Lower leg skin (tissue), 3 donors: ENCODE measurements around the gene ROR1.

Source experiments
- POLR2A ChIP-seq, 2 donors: fragments of 450-650 bp; IDR thresholded peaks; one replicate each; pipeline ENCODE4 v1.6.1; 2016 to 2017; ENCODE audit warnings: antibody characterized with exemption in 2 of 2, mild to moderate bottlenecking in 1 of 2, moderate library complexity in 1 of 2
- TF ChIP-seq, protein P1 (sequence below), 3 donors: fragments of 450-650 bp; IDR thresholded peaks; one replicate each; pipeline ENCODE4 v1.5.1; 2016; ENCODE audit warnings: antibody characterized with exemption in 3 of 3, mild to moderate bottlenecking in 3 of 3, moderate library complexity in 2 of 3

DNA sequence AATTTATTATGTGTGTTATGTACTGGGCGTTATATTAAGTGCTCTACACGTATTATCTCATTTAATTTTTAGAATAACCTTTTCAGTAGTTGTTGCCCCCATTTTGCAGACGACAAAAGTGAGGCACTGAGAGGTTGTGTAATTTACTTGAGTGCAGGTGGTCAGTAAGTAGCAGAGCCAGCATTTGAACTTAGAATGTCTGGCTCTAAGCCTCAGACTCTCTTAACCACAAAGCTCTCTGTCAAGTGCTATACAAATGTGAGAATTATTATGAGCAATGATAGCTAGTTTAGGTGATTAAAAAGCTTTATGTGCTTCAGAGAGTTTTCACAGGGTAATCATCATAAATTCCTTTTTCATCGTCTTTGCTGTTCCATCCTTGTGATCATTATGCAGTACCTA, 333.3 kb downstream of the ROR1 start:
- TF ChIP-seq, protein P1, sequence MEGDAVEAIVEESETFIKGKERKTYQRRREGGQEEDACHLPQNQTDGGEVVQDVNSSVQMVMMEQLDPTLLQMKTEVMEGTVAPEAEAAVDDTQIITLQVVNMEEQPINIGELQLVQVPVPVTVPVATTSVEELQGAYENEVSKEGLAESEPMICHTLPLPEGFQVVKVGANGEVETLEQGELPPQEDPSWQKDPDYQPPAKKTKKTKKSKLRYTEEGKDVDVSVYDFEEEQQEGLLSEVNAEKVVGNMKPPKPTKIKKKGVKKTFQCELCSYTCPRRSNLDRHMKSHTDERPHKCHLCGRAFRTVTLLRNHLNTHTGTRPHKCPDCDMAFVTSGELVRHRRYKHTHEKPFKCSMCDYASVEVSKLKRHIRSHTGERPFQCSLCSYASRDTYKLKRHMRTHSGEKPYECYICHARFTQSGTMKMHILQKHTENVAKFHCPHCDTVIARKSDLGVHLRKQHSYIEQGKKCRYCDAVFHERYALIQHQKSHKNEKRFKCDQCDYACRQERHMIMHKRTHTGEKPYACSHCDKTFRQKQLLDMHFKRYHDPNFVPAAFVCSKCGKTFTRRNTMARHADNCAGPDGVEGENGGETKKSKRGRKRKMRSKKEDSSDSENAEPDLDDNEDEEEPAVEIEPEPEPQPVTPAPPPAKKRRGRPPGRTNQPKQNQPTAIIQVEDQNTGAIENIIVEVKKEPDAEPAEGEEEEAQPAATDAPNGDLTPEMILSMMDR (IDR thresholded peaks at IDR 0.05), result no peak
- no peak for TF ChIP-seq POLR2A (IDR thresholded peaks at IDR 0.05)
